Astrocyte of the cerebellum (primary cell): ENCODE measurements around the gene AKNA.

Source experiments
- DNase-seq: peaks from one replicate; pipeline ENCODE4 v3.0.0-alpha.2; 2011; ENCODE audit warnings: low read depth
- H3K4me3 ChIP-seq: 2 replicates; pipeline ENCODE4 v1.5.1; 2011; ENCODE audit warnings: mild to moderate bottlenecking, low read depth, low read length, moderate library complexity
- in situ Hi-C: cut with HindIII; loops from 2 replicates; pipeline ENCODE4 v1.10.0; 2017; ENCODE audit warnings: low sequenced_read_pairs
- TF ChIP-seq, protein P1 (sequence below): IDR thresholded peaks from 2 replicates; pipeline ENCODE4 v1.5.1; 2012; ENCODE audit warnings: low read length, low read depth, moderate library complexity, mild to moderate bottlenecking; ENCODE audit errors: missing control alignments

The AKNA gene

DNA sequence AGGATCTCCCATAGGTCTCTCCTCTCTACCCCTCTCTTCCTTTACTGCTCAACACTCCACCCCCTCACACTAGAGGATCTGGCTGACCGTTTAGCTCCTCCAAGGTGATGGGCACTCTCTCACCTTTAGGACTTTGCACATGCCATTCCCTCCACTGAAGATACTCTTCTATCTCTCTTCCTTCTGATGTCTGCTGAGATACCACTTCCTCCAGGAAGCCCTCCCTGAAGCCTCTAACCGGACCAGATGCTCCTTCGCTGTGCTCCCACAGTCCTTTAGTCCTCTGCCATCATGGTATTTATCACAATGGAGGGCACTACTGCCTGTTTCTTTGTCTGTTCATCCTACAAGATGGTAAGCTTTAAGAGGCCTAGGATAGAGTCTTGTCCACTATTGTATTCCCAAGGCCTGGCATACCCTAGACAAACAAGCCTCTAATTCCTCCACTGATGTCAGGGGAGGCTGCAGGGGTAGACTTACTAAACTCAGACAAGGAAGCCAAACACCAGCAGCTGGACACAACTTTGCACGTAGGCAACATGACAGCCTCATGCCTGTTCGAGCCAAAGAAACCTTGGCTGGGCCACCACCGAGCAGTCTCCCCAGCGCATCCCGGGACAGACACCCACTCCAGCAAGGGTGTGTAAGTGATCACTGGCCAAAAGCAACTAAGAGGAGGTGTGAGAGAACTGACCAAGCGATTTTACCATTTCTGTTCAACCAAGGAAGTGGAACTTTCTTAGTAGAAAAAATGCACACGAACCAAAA, 37.9 kb downstream of the AKNA start:
- DNase-seq: no peak
- in situ Hi-C loops: no loop called here
- no peak overlapping the region for H3K4me3 ChIP-seq
- TF ChIP-seq, protein P1, sequence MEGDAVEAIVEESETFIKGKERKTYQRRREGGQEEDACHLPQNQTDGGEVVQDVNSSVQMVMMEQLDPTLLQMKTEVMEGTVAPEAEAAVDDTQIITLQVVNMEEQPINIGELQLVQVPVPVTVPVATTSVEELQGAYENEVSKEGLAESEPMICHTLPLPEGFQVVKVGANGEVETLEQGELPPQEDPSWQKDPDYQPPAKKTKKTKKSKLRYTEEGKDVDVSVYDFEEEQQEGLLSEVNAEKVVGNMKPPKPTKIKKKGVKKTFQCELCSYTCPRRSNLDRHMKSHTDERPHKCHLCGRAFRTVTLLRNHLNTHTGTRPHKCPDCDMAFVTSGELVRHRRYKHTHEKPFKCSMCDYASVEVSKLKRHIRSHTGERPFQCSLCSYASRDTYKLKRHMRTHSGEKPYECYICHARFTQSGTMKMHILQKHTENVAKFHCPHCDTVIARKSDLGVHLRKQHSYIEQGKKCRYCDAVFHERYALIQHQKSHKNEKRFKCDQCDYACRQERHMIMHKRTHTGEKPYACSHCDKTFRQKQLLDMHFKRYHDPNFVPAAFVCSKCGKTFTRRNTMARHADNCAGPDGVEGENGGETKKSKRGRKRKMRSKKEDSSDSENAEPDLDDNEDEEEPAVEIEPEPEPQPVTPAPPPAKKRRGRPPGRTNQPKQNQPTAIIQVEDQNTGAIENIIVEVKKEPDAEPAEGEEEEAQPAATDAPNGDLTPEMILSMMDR: no peak

DNA sequence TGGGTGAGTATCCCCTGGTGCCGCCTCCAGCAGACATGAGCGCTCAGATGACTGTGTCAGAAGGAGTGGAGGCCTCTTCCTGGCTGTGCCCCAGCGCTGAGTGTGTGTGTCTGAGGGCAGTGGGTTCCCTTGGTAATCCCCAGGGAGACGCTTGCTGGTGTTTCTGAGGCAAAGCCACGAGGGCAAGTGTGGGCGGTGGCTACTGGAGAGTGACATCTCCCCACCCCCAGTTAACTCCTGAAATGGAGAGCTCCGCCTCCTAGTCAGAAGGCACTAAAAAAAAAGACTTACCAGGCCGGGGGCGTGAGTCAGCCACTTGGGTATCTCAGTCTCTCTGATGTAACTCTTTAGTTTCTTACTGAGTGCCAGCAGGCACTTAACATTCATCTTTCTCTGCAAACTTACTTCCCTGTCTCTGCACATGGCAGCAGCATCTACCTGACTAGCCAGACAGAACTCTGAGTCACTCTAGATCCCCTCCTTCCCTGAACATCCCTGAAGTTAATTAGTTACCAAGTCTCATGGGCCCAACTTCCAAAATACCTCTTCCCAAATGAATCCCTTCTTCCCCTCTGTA, 38.8 kb downstream of the AKNA start:
- TF ChIP-seq, protein P1: no peak
- DNase-seq: peak; percentile 74
- in situ Hi-C loops: no loop called here
- H3K4me3 ChIP-seq: no peak overlapping the region

DNA sequence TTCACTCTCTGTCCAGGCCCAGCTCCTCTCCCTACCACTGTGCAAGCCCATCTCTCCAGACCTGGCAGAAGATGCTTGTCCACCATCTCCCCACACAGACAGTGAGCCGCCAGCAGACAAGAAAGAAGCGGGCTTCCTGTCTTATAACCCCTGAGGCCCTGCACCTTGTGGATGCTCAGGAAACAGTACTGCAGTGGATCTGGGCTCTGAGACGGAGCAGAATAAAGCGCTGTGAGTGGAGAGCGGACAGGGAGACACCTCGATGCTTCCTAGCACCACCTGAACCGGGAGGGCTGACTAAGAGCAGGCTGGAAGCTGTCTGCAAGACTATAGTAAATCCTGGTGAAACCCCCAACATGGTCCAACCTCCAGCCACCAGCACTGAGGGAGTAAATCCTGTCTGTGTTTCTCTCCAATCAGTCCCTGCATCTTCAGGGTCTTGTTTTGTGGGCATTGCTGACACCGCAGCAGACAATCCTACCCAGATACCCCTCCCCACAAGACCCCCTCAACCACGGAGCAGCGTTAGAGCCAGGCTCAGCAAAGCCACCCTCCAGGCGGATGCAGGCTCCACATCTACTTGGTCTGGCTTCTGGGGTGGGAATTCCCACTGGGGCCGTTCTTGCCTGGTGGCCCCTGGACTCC, 39.4 kb downstream of the AKNA start:
- no peak for DNase-seq
- H3K4me3 ChIP-seq: no peak overlapping the region
- in situ Hi-C loops: no loop called here
- TF ChIP-seq, protein P1: no peak

DNA sequence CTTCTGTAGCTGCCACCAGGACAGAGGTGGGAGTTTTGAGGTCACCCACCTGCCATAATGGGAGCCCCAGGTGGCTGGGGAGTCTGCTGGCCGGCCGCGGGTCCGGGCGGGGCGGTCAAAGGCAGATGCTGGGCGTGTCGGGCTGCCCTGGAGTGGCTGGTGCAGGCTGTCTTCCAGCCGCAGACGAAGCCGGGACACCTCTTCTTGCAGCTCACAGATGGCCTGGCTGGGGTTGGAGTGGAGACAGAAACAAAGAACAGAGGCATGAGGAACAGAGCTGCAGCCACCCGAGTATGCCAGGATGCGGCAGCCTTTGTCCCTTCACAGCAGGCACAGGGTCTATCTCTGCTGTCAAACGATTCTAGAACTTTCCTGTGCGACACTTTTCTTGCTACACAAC, 40.1 kb downstream of the AKNA start:
- TF ChIP-seq, protein P1: no peak
- no peak for DNase-seq
- H3K4me3 ChIP-seq: no peak overlapping the region
- in situ Hi-C loops: no loop called here

DNA sequence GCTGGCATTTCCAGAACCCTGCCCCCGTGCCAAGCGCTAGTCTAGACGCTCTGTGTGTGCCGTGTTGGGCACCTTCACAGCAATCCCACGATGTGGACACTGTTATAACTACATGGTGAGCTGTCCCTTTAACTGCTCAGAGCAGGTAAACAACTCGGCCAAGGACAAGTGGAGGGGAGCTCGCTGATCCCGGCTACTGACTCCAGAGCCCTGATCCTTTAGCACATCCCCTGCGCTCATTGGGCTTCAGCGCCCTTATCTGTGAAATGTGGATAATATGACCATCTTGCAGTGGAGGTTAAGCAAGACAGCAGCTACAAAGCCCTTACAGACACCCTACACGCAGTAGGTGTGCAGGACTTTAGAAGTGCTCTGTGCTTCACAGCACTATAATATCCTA, 41.6 kb downstream of the AKNA start:
- no peak overlapping the region for H3K4me3 ChIP-seq
- TF ChIP-seq, protein P1: no peak
- in situ Hi-C loops: no loop called here
- no peak for DNase-seq

DNA sequence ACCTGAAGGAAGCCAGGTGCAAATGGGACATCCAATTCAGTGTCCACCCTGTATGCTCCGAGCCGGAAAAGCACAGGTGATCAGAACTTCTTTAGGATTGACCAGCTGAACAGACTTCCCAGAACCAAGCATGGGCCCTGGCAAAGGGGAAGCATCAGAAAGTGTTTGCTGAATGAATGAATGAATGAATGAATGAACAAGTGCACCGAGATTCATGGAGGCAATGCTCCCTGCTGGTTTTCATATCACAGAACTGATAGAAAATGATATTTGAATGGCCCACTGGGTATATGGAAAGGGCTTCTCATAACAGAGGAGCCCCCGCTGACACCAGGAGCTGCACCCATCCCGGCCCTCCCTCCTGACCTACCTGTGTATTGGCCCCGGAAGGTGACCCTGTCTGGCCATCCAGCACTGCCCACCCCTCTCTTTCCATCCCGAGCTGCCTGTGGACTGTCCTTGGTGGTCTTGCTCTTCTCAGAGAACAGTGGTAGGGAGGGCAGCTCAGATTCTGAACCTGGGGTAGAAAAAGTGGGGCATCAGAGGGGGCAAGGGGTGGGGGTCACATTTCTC, 42.2 kb downstream of the AKNA start:
- no peak for DNase-seq
- in situ Hi-C loops: no loop called here
- H3K4me3 ChIP-seq: no peak overlapping the region
- TF ChIP-seq, protein P1: no peak
